Mesodermal cell (in vitro differentiated cells): Measurements from ENCODE around the gene ACSL3.

ENCODE experiments used
- H3K27ac ChIP-seq: 2 replicates; pipeline ENCODE4 v1.7.0; 2013; ENCODE audit warnings: mild to moderate bottlenecking, low read depth, low read length, moderate library complexity; ENCODE audit not compliant: severe bottlenecking
- H3K36me3 ChIP-seq: 2 replicates; pipeline ENCODE4 v1.7.1; 2013; ENCODE audit warnings: mild to moderate bottlenecking, low read length, moderate library complexity; ENCODE audit not compliant: control insufficient read depth, insufficient read depth
- H3K4me1 ChIP-seq: one replicate; pipeline ENCODE4 v1.7.1; 2013; ENCODE audit warnings: mild to moderate bottlenecking, low read length; ENCODE audit not compliant: insufficient read depth, control insufficient read depth, poor library complexity, severe bottlenecking
- H3K4me3 ChIP-seq: 2 replicates; pipeline ENCODE4 v1.7.0; 2013; ENCODE audit warnings: low read length, control low read depth, mild to moderate bottlenecking; ENCODE audit not compliant: insufficient read depth, poor library complexity, severe bottlenecking; ENCODE audit errors: extremely low read depth
- H3K9me3 ChIP-seq: 2 replicates; pipeline ENCODE4 v1.7.1; 2013; ENCODE audit warnings: mild to moderate bottlenecking, low read length, moderate library complexity; ENCODE audit not compliant: control insufficient read depth
- WGBS, 2 experiments: methylation state at CpG; one replicate each; pipeline ENCODE4 v1.1.5; 2013; ENCODE audit warnings: missing lambda C conversion rate in 2 of 2; ENCODE audit not compliant: insufficient coverage in 2 of 2; 5-methylcytosine and 5-hydroxymethylcytosine counted together

ACSL3 gene

GRCh38 chr2:222942977-222943376, 82.1 kb downstream of the ACSL3 start:
- no peak overlapping the region for H3K27ac ChIP-seq
- H3K4me1 ChIP-seq: peaks cover 27% of the 10 kb centered on the region
- WGBS, 2 experiments: no CpG with 5 or more reads among the region's 1 CpG
- H3K9me3 ChIP-seq: peaks cover 4% of the 10 kb centered on the region
- no peak overlapping the region for H3K4me3 ChIP-seq
- H3K36me3 ChIP-seq: peaks cover 19% of the 10 kb centered on the region

- WGBS, 2 experiments: 86% methylated on average over 1 of the region's 1 CpG; no CpG with 5 or more reads in 1 of the 2 experiments
- H3K36me3 ChIP-seq: peaks cover 14% of the 10 kb centered on the region
- H3K9me3 ChIP-seq: no peaks in the 10 kb centered on the region
- no peak overlapping the region for H3K27ac ChIP-seq
- peaks cover 27% of the 10 kb centered on the region for H3K4me1 ChIP-seq
- H3K4me3 ChIP-seq: no peak overlapping the region
Observed at GRCh38 chr2:222943820-222944219, 83.0 kb downstream of the ACSL3 start.

- no peak overlapping the region for H3K4me3 ChIP-seq
- peaks cover 20% of the 10 kb centered on the region for H3K4me1 ChIP-seq
- no peak overlapping the region for H3K27ac ChIP-seq
- 100% methylated on average over 1 of the region's 1 CpG for WGBS, 2 experiments
- peaks cover 4% of the 10 kb centered on the region for H3K9me3 ChIP-seq
- peaks cover 14% of the 10 kb centered on the region for H3K36me3 ChIP-seq
Observed at GRCh38 chr2:222944552-222944951, 83.7 kb downstream of the ACSL3 start.

GRCh38 chr2:222944971-222945740, 84.3 kb downstream of the ACSL3 start:
- Histone ChIP-seq H3K4me1 (peaks cover 20% of the 10 kb centered on the region), H3K4me3 (no peak overlapping the region), H3K27ac (peak overlapping the region; percentile 43), H3K36me3 (peaks cover 13% of the 10 kb centered on the region), H3K9me3 (peaks cover 6% of the 10 kb centered on the region)
- 83 to 90% methylated on average over 1 of the region's 5 CpGs for WGBS, 2 experiments

GRCh38 chr2:222945887-222946286, 85.1 kb downstream of the ACSL3 start:
- peak overlapping the region; percentile 43 for H3K27ac ChIP-seq

GRCh38 chr2:222946700-222947287, 86.0 kb downstream of the ACSL3 start:
- Histone ChIP-seq H3K36me3 (peaks cover under 1% of the 10 kb centered on the region), H3K4me1 (peaks cover 31% of the 10 kb centered on the region), H3K9me3 (peaks cover 6% of the 10 kb centered on the region), H3K27ac (no peak overlapping the region), H3K4me3 (no peak overlapping the region)
- WGBS, 2 experiments: 100% methylated on average over 3 of the region's 7 CpGs

More at GRCh38 chr2:222945887-222946286, 85.1 kb downstream of the ACSL3 start:
- Histone ChIP-seq H3K4me3 (no peak overlapping the region), H3K9me3 (peaks cover 6% of the 10 kb centered on the region), H3K36me3 (peaks cover 8% of the 10 kb centered on the region), H3K4me1 (peaks cover 27% of the 10 kb centered on the region)
- WGBS, 2 experiments: 70 to 81% methylated on average over 2 to 4 of the region's 8 CpGs

GRCh38 chr2:222949073-222949472, 88.2 kb downstream of the ACSL3 start:
- no CpG with 5 or more reads among the region's 1 CpG for WGBS, 2 experiments
- H3K9me3 ChIP-seq: peaks cover 6% of the 10 kb centered on the region
- H3K27ac ChIP-seq: no peak overlapping the region

GRCh38 chr2:222949690-222950323, 89.0 kb downstream of the ACSL3 start:
- Histone ChIP-seq H3K9me3 (peaks cover 6% of the 10 kb centered on the region), H3K4me1 (peaks cover 17% of the 10 kb centered on the region), H3K27ac (no peak overlapping the region), H3K36me3 (no peaks in the 10 kb centered on the region), H3K4me3 (no peak overlapping the region)
- whole genome bisulfite sequencing, 2 experiments: 100% methylated on average over 2 of the region's 3 CpGs

More at GRCh38 chr2:222949073-222949472, 88.2 kb downstream of the ACSL3 start:
- Histone ChIP-seq H3K4me1 (peaks cover 21% of the 10 kb centered on the region), H3K36me3 (no peaks in the 10 kb centered on the region), H3K4me3 (no peak overlapping the region)

GRCh38 chr2:222950638-222951285, 89.9 kb downstream of the ACSL3 start:
- H3K36me3 ChIP-seq: no peaks in the 10 kb centered on the region
- H3K4me1 ChIP-seq: peaks cover 17% of the 10 kb centered on the region
- no peak overlapping the region for H3K27ac ChIP-seq
- H3K4me3 ChIP-seq: no peak overlapping the region
- peaks cover 6% of the 10 kb centered on the region for H3K9me3 ChIP-seq
- WGBS, 2 experiments: 74 to 80% methylated on average over 1 to 6 of the region's 13 CpGs

- Histone ChIP-seq H3K27ac (no peak overlapping the region), H3K4me3 (no peak overlapping the region), H3K9me3 (peaks cover 11% of the 10 kb centered on the region), H3K4me1 (peaks cover 17% of the 10 kb centered on the region), H3K36me3 (no peaks in the 10 kb centered on the region)
Observed at GRCh38 chr2:222952204-222952603, 91.4 kb downstream of the ACSL3 start.
